GM04503 (cell line): ENCODE data around the gene RGS8.

Experiments
- DNase-seq: peaks from one replicate; pipeline ENCODE4 v3.0.0-alpha.2; 2012; ENCODE audit warnings: low read depth

Gene RGS8

GRCh38 chr1:182671750-182672486, 12.5 kb downstream of the RGS8 start:
- DNase-seq = no peak

- no peak for DNase-seq
Observed at GRCh38 chr1:182670032-182670749, 14.2 kb downstream of the RGS8 start.

GRCh38 chr1:182669266-182669665, 15.1 kb downstream of the RGS8 start:
- DNase-seq = no peak

GRCh38 chr1:182668521-182669054, 15.8 kb downstream of the RGS8 start:
- no peak for DNase-seq

GRCh38 chr1:182667848-182668505, 16.4 kb downstream of the RGS8 start:
- DNase-seq = no peak

- no peak for DNase-seq
Observed at GRCh38 chr1:182666706-182667105, 17.7 kb downstream of the RGS8 start.

DNA sequence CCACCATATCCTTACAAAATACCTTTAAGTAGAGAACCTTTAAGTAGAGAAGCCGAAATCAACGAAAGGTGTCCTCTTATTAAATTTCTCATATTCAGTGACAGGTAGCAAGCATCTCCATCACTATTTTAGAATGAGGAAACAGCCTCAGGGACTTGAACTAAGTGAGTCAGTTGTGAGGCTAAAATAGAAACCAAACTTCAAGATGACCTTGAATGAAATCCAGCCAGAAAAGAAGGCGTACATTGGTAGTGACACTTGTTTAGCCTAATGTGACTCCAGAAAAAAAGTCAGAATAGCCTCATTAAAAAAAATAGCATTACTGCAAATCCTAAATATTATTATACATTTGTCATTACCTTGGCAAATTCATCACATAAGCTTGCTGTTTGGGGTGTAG, 20.1 kb downstream of the RGS8 start:
- no peak for DNase-seq

- no peak for DNase-seq
Observed at GRCh38 chr1:182662956-182663355, 21.4 kb downstream of the RGS8 start.

DNA sequence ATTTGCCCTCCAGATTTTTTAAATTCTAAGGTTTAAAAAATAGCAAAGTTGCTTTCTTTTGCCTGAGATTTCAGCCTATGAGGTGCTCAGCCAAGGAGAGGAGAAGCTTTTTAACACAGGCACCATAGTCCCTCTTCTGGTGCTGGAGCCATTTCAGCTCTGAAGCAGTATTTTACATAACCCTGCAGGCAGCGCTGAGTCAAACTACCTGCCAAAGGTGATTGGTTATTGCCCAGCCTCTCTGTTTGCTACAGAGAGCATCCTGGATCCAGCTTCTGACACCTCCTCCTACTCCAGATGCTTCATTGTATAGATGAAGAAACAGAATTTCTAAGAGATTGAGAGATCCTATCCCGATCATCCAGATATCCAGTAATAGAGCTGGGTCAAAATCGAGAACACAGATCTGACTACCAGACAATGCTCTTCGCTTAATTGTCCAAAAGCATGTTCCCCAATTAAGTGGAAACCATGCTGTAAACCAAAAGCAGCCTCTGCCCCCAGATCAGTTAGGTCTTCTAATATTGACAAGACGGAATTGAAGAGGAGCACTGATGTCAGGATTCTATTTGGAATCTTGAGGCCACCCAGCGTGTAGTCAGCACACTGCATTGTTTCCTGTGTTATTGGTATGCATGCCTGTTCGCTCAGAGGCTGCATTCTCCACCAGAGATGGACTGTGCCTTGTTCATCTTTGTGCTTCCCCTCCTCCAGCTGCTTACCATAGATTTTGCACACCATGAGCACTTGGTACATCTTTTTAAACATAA, 22.1 kb downstream of the RGS8 start:
- no peak for DNase-seq

DNA sequence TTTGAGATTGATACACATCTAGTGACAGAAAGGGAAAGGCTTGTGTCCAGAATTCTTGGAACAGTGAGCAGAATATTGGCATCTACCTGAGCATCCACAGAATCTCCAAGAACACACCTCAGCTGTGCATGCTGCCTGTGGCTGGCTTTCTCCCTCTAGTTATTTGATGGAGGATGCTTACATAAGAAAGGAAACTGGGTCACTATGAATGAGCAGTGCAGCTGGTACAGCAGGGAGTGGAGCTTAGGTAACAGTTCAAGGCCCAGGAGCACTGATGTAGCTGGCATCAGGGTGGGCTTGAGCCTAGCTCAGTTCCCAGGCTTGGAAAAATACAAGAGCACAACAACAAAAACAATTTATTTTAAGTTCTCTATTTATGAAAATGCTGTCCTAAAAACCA, 26.3 kb downstream of the RGS8 start:
- DNase-seq = no peak

DNA sequence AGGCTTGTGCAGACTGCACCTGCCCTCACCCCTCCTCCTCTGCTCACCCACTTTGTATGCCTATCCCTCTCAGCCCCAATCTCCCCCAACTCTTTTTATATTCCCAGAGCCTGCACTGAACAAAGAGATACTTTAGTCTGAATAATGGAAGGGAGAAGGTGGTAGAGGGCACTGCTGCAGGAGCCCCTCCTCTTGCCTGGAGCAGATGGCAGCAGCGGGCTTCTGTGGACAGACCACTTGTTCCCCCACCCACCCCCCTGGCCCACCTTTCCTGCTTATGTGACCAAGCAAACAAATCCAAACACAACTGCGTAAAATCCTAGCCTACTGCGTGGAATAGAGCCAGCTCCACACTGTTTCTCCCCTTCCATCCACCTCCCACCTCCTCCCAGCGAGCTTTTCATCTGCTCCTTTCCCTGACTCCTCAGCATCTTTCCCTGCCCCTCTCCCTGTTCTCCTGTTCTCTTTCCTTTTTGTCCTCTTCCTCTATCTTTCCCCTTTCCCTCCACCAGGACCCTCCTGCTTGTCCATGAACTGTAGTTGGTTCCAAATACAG, 27.5 kb downstream of the RGS8 start:
- DNase-seq = no peak

DNA sequence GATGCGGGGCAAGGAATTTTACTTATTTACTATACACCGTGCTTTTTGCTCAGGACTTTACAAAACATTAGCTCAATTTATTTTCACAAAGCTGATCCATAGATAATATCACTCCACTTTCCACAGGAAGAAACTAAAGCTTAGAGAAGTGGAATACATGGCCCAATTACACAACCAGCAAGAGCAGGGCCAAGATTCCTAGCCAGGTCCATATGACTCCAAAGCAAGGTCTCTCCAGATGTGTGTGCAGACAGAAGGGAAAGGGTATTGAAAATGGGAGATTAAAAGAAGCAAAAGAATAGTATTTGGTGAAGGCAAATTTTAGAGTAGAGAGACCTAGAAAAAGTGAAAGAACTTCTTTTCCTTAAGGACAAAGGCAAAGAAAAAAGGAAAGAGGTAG, 30.4 kb downstream of the RGS8 start:
- no peak for DNase-seq

GRCh38 chr1:182652933-182653332, 31.5 kb downstream of the RGS8 start:
- no peak for DNase-seq

DNA sequence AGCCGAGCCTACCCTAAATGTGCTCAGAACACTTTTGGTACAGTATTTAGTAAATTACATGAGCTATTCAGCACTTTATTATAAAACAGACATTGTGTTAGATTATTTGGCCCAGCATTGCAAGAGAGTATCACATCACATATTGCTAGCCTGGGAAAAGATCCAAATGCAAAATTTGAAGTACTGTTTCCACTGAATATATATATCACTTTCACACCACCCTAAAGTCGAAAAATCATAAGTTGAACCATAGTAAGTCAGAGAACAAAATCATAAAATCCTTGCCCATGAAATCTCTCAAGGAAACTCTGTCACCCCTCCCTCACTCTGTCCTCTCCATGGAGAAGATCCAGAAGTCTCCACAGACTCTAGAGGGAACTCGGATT, 33.1 kb downstream of the RGS8 start:
- no peak for DNase-seq

GRCh38 chr1:182650678-182651338, 33.6 kb downstream of the RGS8 start:
- DNase-seq = no peak

GRCh38 chr1:182649041-182649440, 35.3 kb downstream of the RGS8 start:
- no peak for DNase-seq

DNA sequence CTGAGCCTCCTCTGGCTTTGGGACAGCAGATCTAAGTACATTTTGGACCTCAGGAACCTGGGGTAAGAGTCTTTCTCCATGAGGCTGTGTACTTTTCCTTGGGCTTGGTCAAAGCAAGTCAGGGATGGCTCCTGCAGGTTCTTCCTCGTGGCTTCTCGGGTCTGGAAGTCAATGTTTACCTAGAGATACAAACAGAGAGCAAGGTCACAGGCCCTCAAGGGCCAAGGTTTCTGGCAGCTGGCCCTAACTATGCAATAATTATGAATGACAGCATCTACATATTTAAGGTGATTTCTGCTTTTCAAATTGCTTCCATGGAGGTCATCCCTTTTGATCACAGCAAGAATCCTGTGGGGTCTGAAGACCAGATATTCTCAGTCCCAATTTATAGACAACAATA, 37.6 kb downstream of the RGS8 start:
- no peak for DNase-seq

DNA sequence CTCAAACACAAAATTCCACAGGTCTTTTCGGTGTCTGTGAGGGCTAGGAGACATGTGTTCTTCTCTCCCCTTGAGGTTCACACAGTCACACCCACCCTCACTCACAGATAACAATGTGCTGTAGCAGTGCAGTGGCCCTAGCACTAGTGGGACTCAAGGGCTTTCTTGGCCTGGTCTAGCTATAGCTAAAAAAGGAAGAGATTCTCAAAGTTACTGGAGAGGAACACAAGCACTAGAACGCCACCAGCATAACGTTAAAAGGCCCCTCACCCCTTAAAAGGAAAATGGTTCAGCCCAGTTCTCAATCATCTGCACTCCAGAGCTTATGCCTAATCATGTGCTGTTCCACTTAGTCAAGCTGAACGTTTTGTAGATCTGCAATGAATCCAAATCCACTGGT, 39.5 kb downstream of the RGS8 start:
- DNase-seq = no peak

GRCh38 chr1:182643699-182644098, 40.7 kb downstream of the RGS8 start:
- DNase-seq = no peak

GRCh38 chr1:182642461-182642860, 41.9 kb downstream of the RGS8 start:
- no peak for DNase-seq

- no peak for DNase-seq
Observed at GRCh38 chr1:182641561-182641960, 42.8 kb downstream of the RGS8 start.
